Uterus (tissue), 2 donors: ENCODE measurements around the gene ZNF850.

Experiments used
- CTCF ChIP-seq, 4 experiments: fragments of 200-600 bp in 2 of 4; fragments of 450-650 bp in 2 of 4; sonication (generic) in 2 of 4; IDR thresholded peaks; one replicate each; pipeline ENCODE4 v1.5.1; 2016 to 2019; ENCODE audit warnings: antibody characterized with exemption in 4 of 4, mild to moderate bottlenecking in 2 of 4, moderate library complexity in 1 of 4
- POLR2A ChIP-seq, 2 donors: fragments of 450-650 bp; IDR thresholded peaks; one replicate each; pipeline ENCODE4 v1.6.1; 2016; ENCODE audit warnings: antibody characterized with exemption in 2 of 2, mild to moderate bottlenecking in 1 of 2, moderate library complexity in 1 of 2

DNA sequence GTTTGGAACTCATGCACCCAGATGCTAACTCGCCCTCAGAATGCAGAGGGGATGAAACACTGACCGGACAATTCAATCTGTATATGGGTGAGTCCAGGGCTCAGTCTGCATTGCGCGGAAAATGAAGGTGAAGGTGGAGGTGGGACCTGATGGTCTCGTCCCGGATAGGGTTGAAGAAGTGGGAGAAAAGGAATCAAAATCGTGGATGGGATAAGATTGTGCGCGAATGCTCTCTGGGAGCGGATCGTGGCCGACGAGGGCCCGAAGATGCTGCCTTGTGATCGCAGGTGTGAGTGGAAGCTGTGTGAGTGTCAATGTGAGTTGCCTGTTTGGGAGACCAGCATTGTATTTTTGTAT lies 594 bp upstream of the ZNF850 start:
- no peak for TF ChIP-seq CTCF (IDR thresholded peaks at IDR 0.05)
- no peak for TF ChIP-seq POLR2A (IDR thresholded peaks at IDR 0.05)
